GM21786 (cell line): ENCODE results near the gene EEF2K.
"Not testable (repeated sequence)": the region's sequence is repeated elsewhere in the genome, so short reads cannot be mapped to it uniquely, and the experiment has no call there.

Source experiments
- ATAC-seq: cut with Tn5 transposase; IDR thresholded peaks from one replicate; pipeline ENCODE4 v1.9.1; 2021; ENCODE audit not compliant: unreplicated experiment

Gene EEF2K

DNA sequence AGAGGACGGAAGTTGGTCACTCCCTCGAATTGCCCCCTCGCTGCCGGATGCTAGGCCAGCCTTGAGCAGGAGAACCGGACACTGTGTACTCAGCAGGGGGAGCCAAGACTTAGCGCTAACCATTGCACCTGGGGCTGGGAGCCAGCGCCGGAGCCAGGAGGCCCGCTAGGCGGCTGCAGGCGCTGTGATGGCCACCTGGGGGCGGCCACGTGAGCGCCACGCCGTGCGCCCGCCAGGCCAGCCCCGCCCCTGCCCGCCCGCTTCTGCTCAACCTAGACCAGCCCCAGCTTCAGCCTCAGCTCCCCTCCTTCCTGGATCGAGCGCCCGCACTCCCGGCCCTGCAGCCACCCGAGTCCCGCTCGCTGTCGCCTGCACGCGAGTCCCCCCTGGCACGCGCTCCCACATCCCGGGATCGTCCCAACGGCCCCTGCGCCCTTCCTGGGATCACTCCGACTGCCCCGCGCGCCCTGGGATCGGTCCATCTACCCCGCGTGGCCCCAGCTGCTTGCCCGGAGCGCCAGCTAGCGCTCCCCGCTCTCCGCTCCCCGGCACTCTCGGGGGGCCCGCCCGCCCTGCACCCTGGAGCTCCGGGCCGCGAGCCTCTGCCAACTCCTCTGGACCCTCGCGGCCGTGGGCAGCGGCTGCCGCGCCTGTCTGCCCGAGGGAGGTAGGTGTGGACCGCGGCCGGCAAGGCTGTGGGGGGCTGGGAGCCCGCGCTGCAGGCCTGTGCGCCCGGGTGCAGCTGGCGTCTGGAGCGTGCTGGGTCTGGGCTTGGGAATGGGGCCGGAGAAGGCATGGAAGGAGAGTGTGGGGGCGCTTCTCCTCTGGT, at the start of gene EEF2K:
EEF2K (plus strand) TSS at position 266 of the 829 bp plus-strand sequence. CDS start 19,452 bp downstream, outside the sequence.
- peak; percentile 74 for ATAC-seq

- no peak for ATAC-seq
Observed at GRCh38 chr16:22161401-22161800, 44.7 kb upstream of the EEF2K start.

DNA sequence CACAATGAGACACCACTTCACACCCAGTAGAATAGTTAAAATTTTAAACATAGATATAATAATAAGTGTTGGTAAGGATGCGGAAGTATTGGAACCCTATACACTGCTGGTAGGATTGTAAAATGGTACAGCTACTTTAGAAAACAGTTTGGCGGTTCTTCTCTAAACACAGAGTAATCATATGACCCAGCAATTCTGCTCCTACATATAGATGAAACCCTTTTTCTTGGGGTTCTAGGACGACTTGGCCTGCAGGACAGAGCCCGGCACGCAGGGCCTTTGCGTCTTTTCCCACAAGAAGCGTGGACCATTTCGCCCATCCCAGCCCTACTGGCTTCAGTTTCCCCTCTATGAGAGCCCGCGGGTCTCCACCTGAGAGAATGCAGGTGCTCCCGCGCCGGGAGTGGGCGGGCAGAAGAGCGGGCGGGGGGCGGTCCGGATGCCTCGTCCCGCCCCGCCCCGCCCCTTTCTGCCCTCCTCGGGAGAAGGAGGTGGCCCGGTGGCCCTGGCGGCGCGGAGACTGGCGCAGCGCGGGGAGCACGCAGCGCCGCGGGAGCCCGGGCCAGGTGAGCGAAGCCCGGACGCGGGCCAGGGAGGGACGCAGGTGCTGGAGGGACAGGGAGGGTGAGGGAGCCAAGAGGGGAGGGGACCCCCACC, 44.0 kb upstream of the EEF2K start, which contains the start of gene SDR42E2:
SDR42E2 (plus strand) TSS at position 508 of the 657 bp plus-strand sequence. CDS start 3,077 bp downstream, outside the sequence.
- ATAC-seq: no peak

DNA sequence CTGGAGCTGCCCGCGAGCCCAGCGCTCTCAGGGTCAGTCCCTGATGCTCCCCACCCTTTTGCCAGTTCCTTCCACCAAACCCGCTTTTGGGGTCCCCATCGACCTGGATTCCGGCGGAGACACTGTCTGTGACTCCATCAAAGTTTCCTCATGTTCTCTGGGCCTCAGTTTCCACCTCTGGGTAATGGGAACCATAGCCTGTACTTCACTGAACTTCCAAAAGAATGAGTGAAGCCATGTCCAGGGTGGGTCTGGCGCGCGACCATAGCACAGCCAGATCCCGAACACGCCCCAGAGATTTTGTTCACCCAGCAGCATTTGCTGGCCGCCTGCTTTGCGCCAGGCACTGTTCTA, 43.4 kb upstream of the EEF2K start:
- ATAC-seq: no peak

- no peak for ATAC-seq
Observed at GRCh38 chr16:22163806-22164205, 42.3 kb upstream of the EEF2K start.

DNA sequence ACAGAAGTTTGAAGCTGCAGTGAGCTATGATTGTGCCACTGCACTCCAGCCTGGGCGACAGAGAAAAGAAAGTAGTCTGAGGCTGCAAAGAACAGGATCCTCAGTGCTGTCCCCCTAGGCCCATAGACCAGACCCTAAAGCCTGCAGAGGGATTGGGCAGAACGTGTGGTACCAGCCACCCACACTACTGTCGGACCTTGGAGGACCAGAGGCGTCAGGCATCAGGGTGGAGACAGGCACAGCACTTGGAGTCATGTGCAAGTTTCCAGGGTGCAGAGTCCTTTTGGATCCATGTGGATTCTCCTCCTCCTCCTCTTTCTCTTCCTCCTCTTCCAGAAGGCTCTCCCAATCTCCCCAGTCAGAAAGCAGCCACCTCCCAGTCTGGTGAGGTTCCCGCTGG, 41.6 kb upstream of the EEF2K start:
- ATAC-seq: no peak

DNA sequence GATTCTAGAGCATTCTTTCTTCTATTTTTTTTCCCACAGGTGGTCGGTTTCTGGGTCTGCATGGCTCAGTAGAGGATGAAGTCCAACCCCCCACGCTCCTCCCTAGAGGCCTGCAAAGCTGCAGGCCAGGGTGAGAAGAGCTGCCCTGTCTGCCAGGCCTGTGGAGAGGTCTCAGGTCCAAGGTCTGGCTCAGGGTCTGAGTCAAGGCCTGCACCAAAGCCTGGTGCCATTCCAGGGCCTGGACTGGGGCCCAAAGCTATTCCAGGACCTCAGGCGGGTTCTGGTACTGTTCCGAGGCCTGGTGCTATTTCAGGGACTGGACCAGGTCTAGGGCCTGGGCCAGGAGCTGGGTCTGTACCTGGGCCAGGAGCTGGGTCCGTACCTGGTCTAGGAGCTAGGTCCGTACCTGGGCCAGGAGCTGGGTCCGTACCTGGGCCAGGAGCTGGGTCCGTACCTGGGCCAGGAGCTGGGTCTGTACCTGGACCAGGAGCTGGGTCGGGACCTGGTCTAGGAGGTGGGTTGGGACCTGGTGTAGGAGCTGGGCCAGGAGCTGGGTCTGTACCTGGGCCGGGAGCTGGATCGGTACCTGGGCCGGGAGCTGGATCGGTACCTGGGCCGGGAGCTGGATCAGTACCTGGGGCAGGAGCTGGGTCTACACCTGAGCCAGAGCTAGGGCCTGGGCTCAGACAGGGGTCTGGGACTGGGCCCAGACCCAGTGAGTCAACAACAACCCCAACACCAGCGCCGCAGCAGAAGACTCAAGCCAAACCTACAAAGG, 40.4 kb upstream of the EEF2K start:
- ATAC-seq: no peak

- ATAC-seq: no peak
Observed at GRCh38 chr16:22171953-22172352, 34.1 kb upstream of the EEF2K start.

DNA sequence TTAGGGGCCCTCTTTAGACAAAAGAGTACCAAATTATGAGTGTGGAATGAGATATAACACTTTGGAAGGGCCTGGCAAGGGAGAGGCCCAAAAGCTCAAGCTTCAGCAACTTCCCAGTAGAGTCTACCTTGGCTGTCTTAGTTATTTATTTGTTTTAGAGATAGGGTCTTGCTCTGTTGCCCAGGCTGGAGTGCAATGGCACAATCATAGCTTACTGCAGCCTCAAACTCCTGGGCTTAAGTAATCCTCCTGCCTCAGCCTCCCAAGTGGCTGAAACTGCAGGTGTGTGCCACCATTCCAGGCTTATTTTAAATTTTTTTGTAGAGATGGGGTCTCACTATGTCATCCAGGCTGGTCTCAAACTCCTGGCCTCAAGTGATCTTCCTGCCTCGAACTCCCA, 33.4 kb upstream of the EEF2K start:
- not testable (repeated sequence) for ATAC-seq

GRCh38 chr16:22174642-22175041, 31.4 kb upstream of the EEF2K start:
- ATAC-seq: no peak

- no peak for ATAC-seq
Observed at GRCh38 chr16:22177968-22178930, 27.8 kb upstream of the EEF2K start.

DNA sequence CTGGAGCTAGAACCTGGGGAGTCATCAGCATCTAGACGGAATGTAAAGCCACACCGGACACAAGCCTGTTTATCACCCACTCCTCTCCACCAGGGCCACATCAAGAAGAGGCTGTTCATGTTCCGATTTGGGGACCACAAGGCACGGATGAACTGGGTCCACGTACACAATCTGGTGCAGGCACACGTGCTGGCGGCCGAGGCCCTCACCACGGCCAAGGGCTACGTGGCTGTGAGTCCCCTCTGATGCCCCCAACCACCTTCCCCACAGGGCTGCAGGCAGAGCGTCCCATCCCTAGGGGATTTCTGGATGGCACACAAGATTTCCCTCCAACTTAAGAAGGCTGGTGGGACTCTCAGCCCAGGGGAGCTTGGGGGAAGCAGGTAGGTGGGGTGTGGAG, 24.7 kb upstream of the EEF2K start:
- ATAC-seq: no peak

DNA sequence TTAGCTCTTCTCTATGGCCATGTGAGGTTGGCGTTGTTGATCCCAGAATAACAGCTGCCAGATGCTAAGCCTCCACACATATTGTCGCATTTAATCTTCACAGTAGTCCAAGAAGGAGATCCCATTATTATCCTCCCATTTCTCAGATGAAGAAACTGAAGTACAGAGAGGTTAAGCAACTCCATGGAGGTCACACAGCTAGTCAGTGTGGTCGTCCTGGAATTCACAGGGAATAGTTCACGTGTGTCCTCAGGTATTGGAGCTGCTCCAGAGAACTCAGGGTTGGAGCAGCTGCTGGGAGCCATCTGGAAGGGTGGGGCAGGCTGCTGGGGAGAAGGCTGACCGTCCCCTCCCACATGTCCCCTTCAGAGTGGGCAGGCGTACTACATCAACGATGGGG, 24.2 kb upstream of the EEF2K start:
- no peak for ATAC-seq

GRCh38 chr16:22183335-22183734, 22.7 kb upstream of the EEF2K start:
- no peak for ATAC-seq

DNA sequence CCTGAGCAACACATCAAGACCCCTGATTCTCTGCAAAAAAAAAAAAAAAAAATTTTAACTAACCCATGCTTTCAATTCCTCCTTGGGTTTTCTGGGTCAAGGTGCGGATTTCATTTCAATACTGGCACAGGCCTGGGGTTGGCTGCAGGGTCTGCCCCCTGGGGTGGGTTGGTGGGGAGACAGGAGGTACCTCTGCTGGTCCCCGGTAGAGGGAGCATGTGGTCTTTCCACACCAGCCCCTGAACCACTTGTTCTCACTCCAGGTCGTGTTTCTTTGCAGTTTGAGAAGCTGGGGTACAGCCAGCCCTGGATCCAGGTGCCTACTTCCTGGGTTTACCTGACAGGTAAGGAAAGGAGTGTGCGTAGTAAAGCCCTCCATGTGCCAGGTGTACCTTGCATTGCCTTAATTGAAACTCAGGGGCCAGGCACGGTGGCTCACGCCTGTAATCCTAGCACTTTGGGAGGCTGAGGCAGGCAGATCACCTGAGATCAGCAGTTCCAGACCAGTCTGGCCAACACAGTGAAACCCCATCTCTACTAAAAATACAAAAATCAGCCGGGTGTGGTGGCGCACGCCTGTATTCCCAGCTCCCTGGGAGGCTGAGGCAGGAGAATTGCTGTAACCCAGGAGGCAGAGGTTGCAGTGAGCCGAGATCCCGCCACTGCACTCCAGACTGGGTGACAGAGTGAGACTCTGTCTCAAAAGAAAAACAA, 22.0 kb upstream of the EEF2K start:
- no peak for ATAC-seq

GRCh38 chr16:22184615-22184968, 21.5 kb upstream of the EEF2K start:
- ATAC-seq: no peak

- no peak for ATAC-seq
Observed at GRCh38 chr16:22186517-22186916, 19.6 kb upstream of the EEF2K start.

GRCh38 chr16:22188267-22188594, 17.8 kb upstream of the EEF2K start:
- no peak for ATAC-seq

DNA sequence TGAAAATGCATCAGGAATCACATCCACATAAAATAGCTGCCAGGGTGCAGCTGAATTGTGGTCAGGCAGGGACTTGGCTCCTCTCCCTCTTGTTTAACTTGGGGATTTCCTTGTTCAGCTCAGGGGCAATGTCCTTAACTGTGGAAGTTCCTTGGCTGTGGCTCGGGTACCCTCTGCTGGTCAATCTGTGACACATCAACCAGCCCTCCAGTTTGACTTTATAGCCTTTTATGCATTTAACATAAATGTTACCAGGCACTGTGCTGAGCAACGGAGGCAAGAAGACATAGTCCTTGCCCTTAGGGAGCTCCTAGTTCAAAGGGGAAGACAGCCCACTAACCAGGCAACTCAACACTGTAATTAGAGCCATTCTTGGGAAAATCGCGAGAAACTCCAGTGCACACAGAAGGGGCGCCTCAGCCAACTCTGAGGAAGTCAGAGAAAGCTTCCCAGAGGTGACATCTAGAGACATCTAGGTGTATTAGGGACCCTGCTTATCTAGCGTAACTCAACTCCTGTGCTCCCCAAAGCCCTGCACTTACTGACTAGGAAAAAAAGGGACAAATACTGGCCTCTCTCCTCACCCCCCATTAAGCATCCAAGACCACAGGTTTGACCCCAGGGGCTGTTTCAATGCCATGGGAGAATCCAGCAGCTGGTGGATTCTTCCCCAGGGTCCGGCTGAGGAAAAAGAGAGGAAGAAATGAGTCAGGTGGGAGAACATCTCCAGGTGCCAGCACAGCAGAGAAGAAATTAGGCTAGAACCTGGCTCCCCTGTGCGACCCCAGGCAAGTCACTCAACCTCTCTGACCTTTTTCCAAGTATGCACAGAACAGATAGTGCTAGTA, 17.3 kb upstream of the EEF2K start:
- no peak for ATAC-seq
